ENCODE data around the gene GXYLT2. TPM values are rescaled to one million over a fixed set of nuclear protein-coding genes. Genes with fewer than 3 reads are reported as not detected.

GXYLT2 gene
- total RNA-seq, 1 donor from 2014 or later: 9.8 TPM

DNA sequence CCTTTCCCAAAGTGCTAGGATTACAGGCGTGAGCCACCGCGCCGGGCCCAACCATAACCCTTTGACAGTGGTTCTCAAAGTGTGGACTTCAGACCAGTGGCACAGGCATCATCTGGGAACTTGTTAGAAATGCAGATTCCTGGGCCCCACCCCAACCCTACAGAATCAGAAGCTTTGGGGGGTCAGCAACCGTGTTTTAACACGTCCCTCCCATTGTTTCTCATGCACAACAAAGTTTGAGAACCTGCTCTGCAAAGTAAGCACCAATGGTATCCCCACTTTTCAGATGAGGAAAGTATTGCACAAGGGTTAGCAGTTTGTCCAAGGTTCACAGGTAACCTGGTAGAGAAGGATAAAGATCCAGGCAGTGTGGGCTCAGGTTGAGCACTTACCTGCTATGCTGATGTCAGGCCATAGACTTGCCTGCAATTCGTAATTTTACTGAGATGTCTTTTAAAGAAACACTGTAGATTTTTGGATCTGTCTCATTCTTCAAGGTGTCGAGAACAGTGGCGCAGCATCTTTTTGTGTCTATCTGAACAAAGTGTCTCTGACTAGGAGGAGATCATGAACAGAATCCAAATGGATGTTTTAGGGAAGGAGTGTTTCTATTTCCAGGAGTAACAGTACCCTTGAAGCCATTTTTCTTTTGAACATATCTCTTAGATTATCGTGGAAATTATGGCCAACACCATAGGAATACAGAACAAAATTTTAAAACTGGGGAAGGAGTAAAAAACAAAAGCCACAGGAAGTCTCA is 2.5 kb downstream of the GXYLT2 start:
- ATAC-seq: no peak
- intact Hi-C loops (cut with DNase I): no loop called here
- DNase-seq (ENCODE audit: missing footprints): no peak

DNA sequence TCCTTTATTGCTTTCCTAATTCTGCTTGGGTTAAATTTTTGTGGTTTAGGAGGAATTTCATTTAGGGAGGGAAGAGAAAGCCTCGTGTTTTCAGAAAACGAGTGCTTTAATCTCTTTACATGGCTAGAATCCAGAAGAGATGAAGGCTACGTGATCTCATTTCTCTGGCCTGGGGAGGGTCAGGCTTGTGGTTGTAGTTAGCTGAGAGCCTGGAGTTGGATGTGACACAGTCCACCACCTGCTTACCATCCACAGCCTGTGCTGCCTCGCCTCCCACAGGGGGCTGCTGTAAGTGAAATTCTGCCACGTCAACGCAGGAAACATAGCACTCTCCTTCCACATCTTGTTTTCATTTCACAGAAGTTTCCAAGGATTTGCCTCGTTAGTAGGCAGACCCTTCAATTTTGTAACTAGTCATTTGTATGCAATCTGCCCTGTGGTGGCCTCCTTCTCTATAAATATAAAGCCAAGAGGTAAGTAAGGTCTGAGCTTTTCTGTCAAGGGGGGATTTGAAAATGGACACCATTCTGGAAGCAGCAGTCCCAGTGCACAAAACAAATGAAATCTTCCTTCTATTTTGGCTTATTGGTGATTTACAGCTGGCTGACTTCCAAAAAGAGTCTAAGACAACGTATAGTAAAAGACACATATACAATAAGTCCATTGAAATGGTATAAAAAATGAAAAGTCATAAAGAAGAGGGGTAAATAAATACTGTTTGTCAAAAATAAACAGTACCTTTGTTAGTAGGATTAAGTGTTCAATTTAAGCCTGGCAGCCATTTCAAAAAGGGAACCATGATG is 3.4 kb downstream of the GXYLT2 start:
- intact Hi-C loops (cut with DNase I): no loop called here
- ATAC-seq (peak; percentile 80), DNase-seq (ENCODE audit: missing footprints) (peak; percentile 74)

DNA sequence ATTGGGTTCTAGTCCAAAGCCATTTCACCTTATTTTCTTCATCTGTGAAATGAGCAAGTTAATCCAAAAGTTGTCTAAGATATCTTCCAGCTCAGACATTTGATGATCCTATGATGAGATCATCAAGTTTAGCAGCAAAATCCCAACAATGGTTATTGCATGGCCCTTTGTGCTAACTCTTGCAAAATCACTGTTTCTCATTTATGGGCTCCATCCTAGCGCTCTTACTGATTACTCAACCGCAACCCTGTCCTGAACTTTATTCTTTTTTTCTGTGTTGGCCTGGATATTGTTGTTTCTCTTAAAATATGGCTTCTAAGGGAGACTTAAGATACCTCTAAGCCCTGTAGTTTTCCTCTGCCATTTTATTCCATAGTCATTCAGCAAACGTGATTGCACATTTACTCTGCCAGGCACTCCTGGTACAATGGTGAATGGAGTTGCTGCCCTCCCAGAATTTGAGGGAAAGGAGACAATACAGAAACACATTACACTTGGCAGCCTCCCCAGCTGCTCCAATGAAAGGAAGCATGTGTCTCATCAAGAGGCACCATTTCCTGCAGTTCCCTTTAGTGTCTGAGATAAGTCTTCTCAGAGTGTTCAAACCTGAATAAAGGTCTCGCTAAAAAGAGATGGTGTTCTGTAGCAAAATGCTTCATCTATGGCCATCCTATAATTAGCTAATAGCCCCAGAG is 4.4 kb downstream of the GXYLT2 start:
- intact Hi-C loops (cut with DNase I): no loop called here
- ATAC-seq: peak; percentile 73

DNA sequence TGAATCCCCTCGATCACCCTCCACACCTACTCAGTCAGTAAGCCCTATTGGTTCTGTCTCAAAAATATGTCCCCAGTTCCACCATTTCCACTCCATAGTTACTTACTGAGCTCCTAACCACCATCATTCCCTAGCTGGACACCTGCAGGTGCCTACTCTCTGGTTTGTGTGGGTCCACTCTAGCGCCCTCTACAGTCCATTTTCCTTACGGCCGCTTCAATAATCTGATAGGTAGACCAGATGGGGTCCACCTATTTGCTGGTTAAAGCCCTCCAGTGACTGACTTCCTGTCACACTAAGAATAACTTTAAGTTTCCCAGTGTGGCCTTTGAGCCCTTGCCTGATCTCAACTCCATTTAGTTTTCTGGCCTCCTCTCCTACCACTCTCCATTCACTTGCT is 5.0 kb downstream of the GXYLT2 start:
- no peak for ATAC-seq
- DNase-seq (ENCODE audit: missing footprints): no peak
- intact Hi-C loops (cut with DNase I): no loop called here

More for the DNA sequence above, 4.4 kb downstream of the GXYLT2 start:
- no peak for DNase-seq (ENCODE audit: missing footprints)

DNA sequence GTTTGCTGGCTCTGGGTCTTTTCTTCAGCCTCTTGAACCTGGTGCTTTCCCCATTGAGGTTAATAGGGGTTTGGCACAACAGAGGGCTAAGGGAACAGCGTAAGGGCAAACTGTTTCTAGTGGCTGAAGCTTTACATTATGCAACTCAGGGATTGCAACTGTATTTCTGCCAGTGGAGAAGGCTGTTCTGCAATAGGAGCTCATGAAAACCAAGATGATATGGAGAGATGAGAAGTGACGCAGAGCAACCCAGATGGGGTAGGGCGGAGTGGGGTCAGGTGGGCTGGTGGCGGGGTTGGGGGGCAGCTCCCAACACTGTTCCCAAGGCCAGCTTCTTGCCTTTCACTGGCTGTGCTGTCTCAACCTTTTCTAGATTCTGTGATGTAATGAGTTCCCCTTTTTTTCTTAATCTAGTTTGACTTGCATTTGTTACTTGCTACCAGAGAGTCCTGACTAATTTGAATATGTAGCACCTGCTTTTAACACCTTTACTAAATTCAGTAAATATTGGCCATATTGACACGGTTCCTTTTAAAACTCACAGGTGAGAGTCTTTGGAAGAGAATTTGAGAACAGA is 7.2 kb downstream of the GXYLT2 start:
- intact Hi-C loops (cut with DNase I): no loop called here
- ATAC-seq (no peak), DNase-seq (ENCODE audit: missing footprints) (no peak)

DNA sequence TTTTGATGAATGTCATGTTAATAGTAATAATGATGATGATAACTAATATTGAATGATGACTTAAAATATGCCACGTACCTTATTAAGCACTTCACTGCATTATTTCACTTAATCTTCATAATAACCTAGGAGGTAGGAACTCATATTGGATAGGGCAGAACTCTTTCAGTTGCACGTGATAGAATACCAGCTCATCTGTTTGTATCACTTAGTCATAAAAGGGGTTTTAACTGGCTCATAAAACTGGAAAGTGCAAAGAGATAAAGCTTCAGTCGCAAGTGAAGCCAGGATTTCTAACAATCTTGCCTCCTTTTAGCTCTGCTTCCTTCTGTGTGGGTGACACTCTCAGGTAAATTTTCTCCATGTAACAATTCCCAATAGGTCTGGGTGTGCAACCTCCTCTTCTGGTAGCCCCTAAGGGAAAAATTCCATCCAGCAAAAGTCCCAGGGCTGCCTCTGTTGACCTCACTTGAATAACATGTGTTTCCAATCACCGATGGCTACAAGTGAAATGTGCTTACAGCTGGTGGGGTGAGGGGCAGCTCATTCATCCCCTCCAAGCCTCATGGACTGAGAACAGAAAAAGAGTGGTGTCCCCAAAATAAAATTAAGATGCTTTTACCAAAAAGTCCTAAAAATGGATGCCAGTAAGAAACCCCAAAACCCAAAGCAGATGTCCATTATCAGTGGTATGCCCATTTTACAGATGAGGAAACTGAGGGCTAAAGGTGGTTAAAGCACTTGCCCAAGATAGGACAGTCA is 9.3 kb downstream of the GXYLT2 start:
- DNase-seq (ENCODE audit: missing footprints) (no peak), ATAC-seq (no peak)
- intact Hi-C loops (cut with DNase I): no loop called here

DNA sequence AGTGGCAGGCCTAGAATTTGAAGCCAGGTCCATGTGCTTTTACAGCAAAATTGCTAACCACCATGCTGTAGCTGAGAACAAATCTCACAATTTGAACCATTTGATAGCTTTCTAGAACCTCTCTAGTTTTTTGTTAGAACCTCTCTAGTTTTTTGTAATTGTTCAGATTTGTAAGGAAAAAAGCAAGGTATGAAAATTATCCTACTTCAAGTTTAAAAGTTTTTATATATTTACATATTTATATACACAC is 9.8 kb downstream of the GXYLT2 start:
- ATAC-seq (no peak), DNase-seq (ENCODE audit: missing footprints) (no peak)
- intact Hi-C loops (cut with DNase I): no loop called here

DNA sequence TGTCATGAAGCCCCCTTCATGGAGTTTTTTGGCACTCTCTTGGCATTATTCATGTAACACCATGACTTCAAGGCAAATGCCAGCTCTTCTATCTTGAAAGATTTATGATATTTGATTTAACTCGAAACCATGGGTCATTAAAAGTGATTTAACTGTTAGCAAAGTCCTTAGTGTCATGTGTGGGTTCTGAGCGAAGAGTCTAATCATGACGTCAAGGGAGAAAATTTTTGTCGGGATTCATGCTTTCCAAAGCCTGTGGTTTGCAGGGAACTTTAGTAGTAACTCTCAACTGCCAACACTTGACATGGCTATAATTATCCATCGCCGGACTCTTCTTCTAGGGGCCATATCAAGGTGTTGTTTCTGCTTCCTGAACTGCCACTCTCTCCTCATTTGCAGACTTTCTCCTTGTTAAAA is 11.5 kb downstream of the GXYLT2 start:
- no peak for ATAC-seq
- intact Hi-C loops (cut with DNase I): no loop called here
- no peak for DNase-seq (ENCODE audit: missing footprints)

DNA sequence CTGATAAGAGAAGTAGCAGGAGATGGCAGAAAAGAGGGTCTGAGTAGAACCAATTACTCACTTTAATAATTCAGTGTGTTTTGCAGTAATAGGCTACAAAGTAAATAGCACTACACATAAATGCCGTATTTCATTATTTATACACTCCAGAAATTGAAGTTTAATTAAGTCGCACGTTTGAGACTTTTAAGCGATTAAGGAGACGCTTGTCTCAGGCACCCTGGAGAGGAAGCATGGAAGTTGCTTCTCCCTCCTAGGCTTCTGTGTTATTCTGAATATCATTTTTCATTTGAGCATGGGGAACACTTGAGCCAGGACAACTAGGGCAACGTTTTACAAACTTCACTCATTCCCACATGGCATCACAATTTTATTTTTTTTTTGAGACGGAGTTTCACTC is 12.2 kb downstream of the GXYLT2 start:
- intact Hi-C loops (cut with DNase I): no loop called here

DNA sequence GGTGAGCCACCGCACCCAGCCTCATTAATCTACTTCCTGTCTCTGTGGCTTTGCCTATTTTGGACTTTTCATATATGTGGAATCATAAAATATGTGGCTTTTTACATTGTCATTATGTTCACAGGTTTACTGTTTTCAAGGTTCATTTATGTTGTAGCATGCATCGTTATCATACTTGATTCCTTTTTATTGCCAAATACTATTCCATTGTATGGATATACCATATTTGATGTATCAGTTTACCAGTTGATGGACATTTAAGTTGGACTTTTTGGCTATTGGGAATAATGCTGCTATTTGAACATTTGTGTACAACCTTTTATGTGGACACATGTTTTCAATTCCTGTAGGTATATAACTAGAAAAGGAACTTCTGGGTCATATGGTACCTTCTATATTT is 14.0 kb downstream of the GXYLT2 start:
- DNase-seq (ENCODE audit: missing footprints): no peak
- no peak for ATAC-seq
- intact Hi-C loops (cut with DNase I): no loop called here

More for the DNA sequence above, 12.2 kb downstream of the GXYLT2 start:
- DNase-seq (ENCODE audit: missing footprints) (no peak), ATAC-seq (no peak)

DNA sequence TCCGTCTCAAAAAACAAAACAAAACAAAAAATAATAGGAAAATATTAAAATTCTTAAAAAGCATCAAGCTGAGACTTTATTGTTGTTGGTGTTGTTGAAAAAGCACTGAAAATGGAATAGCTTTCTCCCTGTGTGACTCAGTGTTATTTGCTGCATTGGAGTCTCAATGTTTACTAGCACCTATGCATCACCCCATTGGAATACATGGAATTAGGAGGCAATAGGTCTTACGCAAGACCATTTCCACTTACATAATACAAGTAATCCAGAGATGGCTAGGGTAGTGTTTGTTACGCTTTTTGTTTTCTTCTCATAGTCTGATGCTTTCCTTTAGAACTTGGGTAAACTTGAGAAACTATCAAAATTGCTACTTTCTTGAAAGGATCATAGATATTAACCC is 15.2 kb downstream of the GXYLT2 start:
- ATAC-seq: no peak
- no peak for DNase-seq (ENCODE audit: missing footprints)
- intact Hi-C loops (cut with DNase I): no loop called here

DNA sequence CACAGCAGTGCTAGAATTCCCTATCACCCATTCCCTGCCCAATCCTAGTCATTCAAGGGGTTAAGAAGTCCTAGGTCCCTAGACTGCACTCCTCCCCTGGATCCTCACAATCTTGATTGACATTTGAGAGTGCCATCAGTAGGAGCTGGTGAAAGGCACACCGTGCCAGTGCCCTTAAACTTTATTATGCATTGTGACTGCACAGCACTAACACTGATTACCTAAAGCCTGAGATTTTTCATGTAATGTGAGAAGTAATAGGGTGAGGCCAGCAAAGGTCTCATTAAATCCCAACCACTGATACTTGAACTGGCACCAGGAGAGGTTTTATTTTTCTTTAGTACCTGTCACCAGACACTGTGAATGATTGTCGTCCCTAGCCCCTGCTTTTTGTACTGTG is 16.3 kb downstream of the GXYLT2 start:
- ATAC-seq (no peak), DNase-seq (ENCODE audit: missing footprints) (no peak)
- intact Hi-C loops (cut with DNase I): no loop called here

DNA sequence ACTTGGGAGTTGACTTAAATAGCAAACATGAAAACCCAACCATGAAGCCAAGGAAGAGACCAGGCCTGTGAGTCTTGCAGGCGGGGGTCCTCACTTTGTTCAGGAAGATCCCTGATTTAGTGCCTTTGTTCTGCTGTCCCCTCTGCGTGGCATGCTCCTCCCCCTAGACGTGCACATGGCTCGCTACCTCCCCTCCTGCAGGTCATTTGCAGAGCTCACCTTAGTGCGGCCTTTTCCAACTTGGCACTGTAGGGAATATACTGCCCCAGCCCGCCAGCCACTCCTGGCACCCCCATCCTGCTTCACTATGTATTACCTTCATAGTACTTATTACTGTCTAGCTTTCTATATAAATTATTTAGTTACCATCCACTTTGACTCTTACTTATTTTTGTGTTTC is 18.3 kb downstream of the GXYLT2 start:
- ATAC-seq (no peak), DNase-seq (ENCODE audit: missing footprints) (no peak)
- intact Hi-C loops (cut with DNase I): no loop called here

DNA sequence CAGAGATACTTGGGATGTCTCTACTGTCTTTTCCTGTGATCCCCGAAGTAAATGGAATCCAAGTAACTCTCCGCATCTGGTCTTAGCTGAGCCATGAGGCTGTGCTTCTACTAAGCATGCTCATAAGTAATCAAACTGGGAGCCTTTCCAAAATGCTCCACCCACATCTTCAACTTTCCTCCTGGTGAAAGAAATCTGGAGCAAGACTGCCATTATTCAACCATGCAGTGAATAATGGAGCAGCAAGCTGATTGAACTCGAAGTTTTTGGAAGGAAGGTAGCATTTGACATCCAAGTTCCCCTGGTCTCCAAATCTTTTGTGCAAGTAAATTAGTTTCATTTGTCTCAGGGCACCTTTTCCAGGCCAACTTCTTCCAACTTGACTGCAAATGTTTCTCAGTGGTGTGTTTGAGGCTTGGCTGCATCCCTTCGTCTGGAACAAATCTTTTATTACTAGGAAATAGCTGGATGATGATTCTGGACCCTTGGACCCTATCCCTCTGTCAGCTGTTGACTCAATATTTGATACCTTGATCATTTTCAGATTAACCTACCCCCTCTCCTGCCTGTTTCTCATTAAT is 19.4 kb downstream of the GXYLT2 start:
- intact Hi-C loops (cut with DNase I): no loop called here

DNA sequence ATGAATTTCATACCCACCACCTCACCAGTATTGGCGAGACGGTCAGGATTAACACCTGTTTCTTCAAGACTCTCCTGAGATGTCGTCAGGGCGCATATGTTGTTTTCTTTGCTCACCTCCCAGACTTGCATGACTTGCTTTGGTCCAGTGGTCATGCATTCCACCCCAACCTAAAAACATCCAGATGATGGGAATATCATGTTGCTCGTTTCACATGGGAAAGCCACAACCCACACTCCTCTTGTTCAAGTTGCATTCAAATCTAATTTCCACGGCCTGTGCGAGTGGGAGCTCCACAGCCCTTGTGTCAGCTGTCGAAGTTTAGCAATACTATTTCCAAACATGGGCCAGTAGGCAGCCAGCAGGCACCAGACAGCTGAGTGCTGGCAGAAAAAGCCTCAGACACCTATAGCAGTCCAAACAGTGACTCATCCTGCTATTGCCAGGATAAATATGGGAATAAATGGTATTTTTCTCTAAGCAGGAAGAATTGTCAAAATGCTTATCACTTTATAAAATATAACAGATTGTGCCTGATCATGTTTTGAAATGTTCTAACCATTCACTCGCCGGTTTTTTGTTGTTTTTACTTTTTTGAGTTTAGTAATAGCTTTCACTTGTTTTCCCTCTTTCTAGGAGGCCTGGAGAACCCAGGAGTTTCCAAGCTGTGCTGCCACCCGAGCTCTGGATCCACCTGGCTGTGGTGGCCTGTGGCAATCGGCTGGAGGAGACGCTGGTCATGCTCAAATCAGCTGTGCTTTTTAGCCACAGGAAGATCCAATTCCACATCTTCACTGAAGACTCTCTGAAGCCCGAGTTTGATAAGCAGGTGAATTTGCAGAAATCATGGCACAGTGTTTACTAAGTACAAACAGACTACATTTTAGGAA is 20.1 kb downstream of the GXYLT2 start:
- ATAC-seq (peak; percentile 85), DNase-seq (ENCODE audit: missing footprints) (peak; percentile 66)
- intact Hi-C loops (cut with DNase I): no loop called here

More for the DNA sequence above, 19.4 kb downstream of the GXYLT2 start:
- ATAC-seq: peak; percentile 88
- no peak for DNase-seq (ENCODE audit: missing footprints)

DNA sequence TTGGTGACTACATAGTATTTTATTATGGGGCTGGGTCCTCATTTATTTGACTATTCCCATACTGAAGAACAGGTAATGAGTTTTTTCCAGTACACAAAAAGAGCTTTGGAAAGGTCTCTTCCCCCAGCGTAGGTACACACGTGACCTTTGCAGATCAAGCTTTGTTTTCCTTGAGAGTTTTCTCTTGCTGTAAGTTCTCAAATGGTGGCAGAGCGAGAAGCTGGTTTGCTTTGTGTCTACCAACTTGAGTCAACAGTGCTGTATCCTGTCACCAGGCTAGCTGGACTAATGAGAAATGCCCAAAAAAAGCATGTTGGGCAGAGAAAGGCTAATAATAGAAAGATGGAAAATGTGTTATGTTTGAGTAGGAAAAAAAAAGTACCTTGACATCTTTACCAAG is 21.7 kb downstream of the GXYLT2 start:
- ATAC-seq (no peak), DNase-seq (ENCODE audit: missing footprints) (no peak)
- intact Hi-C loops (cut with DNase I): no loop called here

DNA sequence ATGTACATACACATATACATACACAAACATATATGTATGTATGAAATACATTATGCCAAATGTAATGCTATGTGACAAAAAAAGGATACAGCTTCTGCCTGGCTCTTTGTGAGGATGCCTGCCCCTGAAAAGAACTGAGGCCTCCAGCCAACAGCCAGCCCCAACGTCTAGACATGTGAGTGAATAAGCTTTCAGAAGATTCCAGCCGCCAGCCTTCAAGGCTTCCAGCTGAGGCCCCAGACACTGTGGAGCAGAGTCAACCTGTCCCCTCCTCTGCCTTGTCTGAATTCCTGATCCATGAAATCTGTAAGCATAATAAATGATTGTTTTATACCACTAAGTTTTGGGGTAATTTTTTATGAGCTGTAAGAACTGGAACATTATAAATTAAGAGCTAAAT is 24.7 kb downstream of the GXYLT2 start:
- DNase-seq (ENCODE audit: missing footprints): no peak
- intact Hi-C loops (cut with DNase I): no loop called here
- no peak for ATAC-seq

DNA sequence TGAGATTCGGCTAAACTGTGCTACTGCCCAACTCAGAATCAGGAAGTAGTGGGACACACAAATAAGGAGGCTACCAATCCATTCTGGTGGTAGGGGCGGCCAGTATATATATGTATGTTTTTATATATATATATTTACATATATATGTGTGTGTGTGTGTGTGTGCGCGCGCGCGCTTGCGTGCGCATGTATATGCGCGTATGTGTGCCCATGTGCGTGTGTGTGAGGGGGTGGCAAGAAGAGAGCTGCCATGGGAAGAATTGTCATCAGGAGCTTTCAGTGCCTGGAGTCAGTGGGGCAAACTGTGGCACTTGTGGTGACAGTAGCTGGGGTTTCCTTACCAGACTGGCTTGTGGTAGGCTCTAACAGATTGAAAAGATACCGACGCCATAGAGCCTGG is 26.5 kb downstream of the GXYLT2 start:
- intact Hi-C loops (cut with DNase I): no loop called here
- DNase-seq (ENCODE audit: missing footprints) (no peak), ATAC-seq (no peak)

Data from Right ventricle myocardium inferior (tissue), 1 donor.